Activated naive CD4-positive, alpha-beta T cell (primary cell): ENCODE data around the gene RTN4IP1.
"Not testable (repeated sequence)": the region's sequence is repeated elsewhere in the genome, so short reads cannot be mapped to it uniquely, and the experiment has no call there.

Experiments used
- DNase-seq, 4 experiments: peaks; one replicate each; lab custom pipeline; 2025; lab: John Stamatoyannopoulos, UW

Gene RTN4IP1

DNA sequence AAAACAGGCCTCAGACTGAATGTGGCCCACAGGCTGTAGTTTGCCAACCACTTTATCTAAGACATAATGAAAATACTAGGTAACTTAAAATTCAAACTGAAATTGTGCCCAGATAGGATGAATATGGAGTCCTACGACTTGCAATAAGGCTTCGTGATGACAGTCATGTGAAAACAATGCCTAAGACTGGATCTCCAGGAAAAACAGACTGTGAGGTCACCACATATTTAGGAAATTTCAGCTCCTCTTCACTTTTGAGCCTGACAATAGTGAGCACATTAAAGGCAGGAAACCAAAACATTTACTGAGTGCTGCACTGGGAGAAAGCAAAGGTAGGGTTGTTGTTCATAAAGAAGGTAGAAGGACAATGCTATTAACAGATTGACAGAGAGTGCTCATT lies 50.0 kb downstream of the RTN4IP1 start:
- no peak for DNase-seq

DNA sequence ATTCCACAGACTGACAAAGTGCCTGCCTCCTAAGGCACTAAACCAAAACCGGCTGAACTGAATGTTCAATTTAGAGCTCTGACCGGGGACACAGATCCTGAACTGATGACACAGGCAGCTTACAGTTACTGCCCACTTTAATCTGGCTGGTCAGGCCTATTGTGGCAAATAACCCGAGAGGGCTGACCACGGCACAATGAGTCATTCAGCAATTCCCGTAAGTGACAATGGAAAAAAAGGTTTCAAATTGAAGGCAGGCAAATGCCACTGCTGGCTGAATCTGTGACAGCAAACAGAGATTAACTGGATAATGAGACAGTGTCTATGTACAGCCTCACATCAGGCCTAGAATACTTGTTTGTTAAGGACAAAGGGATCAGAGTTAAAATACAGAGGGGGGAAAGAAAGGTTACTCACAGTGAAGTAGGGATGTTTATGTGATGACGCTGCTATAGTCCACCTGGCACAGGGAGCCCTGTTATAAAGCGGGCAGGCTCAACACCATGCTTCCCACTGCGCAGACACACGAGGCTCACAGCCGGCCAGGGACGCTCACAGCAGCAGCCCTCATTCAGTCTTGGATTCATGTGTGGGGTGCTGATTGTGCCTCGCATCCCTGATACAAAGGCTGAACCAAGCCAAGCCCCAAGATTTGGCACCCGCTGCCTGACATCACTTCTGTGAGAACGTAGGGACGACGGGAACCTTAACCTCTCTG lies 54.4 kb downstream of the RTN4IP1 start:
- DNase-seq, result no peak

DNA sequence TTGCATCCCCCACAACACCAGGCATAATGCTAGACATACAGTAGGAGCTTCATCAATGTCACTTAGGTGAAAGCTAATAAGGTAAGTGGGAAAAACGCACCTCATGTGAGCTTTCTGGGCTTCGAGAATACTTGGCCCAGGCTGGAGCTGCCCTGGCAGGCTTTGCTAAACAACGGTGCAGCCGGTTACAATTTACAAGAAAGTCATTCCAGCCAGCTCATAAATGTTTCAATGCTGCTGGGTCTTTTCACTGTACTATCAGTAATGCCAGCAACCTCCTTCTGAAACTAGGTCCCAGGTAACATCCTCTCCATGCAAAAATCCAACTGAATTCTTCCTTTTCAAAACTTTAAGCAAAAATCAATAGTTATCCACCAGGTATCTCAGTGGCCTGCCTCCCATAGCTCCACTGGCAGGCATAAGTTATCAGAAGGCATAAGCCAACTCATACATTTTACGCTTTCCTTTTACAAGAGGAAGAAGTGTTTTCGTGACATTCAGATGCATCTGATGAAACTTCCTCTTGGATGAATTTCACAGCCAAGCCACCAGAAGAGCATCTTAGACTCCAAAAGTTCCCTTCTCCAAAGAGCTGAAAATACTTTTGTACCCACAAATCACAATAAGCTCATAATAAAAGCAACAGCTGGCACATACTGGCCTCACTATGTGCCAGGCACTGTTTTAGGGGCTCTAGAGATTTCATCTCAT lies 56.3 kb downstream of the RTN4IP1 start:
- DNase-seq, result no peak

DNA sequence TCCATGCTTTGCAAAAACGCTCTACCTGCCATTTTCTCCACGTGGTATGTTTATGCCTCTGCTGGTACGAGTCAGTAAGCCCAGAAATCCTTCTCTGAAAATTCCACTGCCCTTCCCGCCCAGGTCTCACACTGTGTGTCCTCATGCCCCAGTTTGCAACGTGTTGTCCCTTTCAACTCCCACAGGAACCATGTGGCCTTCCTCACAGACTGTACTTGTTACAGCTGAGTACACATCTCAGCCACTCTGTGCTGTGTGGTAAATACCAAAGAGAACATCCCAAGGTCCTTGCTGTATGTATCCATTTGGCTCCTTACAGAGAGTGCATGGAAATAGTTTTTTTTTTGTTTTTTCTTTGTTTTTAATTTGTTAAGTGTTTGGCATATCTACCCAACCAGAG lies 56.9 kb downstream of the RTN4IP1 start:
- no peak for DNase-seq

DNA sequence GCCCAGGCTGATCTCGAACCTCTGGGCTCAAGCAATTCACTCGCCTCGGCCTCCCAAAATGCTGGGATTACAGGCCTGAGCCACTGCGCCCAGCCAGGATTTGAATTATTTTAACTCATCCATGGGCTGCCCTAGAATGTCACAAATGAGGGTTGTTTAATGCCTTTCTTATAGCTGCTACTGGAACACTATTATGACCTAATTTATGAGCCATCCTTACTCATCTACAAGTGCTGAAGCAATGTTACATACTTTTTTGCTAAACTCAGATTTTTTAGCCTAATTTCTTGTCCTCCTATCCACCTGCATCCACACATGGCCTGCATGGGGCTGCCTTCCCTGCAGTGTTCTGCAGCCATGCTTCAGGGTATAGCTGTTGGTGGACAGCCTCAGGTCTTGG lies 59.9 kb downstream of the RTN4IP1 start:
- no peak for DNase-seq

DNA sequence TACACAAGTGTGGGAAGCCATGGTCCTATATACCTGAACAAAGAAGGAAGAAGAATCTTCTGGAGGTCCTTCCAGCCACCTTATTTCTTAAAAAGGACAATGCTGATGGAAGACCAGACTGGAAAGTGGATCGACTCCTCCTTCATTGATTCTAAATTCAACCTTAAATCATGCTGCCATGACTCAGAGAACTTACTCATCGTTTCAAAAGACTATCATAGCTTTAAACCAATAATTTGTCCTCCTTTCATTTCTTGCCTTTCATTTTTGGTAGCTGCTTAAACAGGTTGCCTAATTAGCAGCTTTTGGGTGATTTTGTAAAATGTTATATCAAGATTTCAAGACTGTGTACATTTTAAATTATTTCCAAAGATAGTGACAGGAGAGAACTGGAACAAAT lies 60.8 kb downstream of the RTN4IP1 start:
- no peak for DNase-seq

DNA sequence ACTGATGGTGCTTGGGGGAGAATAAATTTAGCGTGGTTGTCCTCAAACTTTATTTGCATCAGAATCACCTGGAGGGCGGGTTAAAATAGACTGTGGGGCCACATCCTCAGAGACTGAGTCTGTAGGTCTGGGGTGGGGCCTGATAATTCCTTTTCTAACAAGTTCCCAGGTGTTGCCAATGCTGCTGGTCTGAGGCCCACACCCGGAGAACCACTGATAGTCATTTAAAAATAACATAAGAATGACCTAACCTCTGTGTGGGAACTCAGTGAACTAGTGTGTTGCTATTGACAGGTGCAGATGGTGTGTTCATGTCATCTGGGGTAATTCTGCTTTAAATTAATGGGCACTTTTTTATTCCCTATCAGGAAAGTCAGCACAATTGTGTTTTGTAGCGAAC lies 64.8 kb downstream of the RTN4IP1 start:
- no peak for DNase-seq

DNA sequence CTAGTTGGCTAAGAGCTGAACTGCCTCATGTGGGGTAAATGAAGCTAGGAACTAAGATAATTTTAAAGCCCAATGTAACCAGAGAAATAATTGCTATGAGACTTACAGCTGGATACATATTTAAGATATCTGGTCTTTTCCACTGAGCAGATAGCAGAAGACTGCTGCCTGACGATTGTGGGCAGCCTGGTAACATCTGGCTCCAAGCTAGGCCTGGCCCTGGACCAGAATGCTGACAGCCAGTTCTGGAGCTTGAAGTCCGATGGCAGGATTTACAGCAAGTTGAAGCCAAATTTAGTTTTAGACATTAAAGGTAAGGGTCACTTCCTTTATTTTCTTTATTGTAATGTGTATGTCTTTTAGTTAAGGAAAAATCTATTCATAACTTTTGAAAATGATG lies 65.7 kb downstream of the RTN4IP1 start:
- DNase-seq, result no peak

DNA sequence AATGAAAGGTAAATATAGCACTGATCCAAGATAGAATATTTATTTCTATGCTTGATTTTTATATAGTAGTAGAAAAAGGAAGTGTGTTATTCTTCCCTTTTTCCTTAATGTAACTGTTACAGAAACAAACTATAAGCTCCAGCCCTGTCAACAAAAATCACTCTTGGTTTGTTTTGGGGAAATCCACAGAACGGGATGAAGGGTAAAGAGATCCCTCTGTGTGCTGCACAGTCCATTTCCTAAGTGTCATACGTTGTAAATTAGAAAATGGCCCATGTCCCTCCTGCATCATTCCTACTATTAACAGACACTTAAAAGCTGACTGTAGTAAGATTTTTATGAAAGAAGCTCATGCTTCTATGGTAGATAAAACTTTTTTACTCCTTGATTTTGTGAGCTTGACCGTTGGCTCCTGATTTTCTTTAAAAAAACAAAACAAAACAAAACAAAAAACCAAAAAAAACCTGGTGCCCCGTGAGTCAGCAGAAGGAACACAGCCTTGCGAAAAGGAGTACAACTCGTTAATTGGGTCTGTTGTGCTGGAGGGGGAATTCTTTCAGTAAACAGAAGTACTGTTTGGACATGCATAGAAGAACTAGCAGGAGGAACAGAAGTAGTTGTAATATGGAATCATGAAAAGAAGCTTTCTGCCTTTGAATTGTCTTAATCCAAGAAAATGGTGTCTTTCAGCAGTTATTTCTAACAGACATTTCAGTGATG lies 67.5 kb downstream of the RTN4IP1 start:
- no peak for DNase-seq

DNA sequence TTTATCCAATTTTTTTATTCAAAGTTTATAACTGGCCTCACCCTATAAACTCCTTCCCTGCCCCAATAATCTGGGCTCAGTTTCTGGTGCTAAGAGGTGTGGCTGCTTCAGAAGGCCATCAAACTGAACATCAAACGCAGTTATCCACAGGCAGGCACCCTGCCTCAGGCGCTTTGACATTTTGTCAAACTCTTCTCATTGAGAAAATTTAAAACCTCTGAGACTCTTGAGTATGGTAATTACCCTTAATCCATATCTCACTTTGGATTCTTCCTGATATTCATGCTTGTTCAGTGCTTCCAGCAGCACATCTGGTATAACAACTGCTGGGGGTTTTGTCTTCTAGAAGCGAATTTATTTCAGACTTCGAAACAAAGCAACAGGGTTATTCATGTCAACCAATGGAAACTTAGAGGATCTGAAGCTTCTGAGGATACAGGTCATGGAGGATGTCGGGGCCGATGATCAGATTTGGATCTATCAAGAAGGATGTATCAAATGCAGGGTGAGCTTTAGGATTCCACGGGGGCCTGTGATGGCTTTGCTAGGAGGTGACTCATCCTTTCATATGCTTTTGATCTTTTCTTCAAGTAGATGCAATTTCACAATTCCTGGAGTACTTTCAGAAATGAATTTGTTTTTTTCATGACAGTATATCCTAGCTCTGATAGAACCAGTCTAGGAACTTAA lies 68.2 kb downstream of the RTN4IP1 start:
- DNase-seq, result no peak

DNA sequence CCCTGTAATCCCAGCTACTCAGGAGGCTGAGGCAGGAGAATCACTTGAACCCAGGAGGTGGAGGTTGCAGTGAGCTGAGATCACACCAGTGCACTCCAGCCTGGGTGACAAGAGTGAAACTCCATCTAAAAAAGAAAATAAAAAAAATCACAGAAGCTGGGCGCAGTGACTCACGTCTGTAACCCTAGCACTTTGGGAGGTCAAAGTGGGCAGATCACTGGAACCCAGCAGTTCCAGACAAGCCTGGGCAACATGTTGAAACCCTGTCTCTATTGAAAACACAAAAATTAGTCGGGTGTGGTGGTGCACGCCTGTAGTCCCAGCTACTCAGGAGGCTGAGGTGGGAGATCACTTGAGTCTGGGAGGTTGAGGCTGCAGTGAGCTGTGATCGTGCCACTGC lies 69.6 kb downstream of the RTN4IP1 start:
- not testable (repeated sequence) for DNase-seq

DNA sequence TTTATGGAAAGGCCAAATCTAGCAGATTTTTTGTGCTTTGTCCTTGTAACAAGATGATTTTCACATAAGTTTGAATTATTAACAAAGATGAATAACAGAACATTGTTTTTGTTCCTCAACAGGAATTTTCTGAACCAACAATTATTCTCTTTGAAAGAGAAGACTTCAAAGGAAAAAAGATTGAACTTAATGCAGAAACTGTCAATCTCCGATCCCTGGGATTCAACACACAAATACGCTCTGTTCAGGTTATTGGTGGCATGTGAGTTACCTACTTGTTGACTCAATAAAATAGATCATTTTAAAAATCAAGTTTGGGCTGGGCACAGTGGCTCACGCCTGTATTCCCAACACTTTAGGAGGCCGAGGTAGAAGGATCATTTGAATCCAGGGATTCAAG lies 70.9 kb downstream of the RTN4IP1 start:
- DNase-seq, result no peak

DNA sequence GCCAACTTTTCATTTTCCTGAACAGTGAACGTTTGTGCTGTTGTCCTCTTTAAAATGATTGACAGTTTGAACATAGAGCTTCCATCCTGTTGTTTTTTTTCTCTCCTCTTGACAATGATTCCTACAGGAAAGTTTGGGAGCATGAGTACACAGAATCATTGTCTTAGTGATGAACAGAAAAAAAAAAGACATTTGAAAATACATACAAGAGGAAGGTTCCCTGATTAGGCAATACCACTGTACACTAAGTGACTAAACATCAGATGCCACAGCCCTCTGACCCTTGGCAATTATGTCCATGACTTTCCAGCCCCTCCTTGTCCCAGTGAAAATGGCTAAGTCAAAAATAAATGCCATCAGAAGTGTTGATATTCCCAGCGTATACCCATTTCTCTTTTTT lies 71.5 kb downstream of the RTN4IP1 start:
- DNase-seq, result no peak

DNA sequence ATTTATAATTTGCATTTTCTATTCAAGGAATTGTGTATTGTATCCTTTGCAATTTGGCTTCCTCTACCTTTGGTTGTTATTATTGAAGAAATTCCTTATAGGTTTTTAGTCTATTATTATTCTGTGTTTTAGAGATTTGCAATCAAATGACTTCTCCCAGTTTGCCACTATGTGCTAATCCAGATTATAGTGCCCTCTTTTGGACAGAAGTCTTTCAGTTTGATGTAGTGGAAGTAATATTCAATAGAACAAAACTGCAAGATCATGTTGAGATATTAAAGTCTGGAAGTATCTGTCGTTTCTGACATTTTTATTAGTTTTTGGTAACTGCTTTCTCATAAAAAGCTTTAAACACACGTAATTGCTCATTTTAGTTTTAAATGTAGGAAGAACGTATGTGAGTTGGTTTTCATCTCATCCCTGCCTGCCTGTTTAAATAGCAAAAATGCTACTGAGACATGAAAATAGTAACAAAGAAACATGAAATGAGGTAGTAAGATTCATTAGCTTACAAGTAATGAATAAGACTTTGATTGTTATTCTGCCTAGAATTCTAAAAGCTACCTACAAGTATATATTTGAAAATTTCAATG lies 72.8 kb downstream of the RTN4IP1 start:
- no peak for DNase-seq

DNA sequence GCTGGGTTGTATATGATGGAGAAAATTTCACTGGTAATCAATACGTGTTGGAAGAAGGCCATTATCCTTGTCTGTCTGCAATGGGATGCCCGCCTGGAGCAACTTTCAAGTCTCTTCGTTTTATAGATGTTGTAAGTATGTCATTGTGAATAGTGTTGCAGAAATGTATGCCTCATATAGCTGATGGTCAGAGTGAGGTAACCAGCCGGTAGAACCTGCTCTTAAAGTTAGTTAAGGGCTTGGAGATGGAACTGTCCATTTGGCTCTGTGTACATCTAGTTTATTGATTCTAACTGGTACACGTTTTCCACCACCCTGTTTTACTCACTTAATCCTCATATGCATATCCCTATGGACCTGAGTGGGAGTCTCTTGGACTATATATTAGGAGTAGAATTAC lies 73.5 kb downstream of the RTN4IP1 start:
- no peak for DNase-seq

DNA sequence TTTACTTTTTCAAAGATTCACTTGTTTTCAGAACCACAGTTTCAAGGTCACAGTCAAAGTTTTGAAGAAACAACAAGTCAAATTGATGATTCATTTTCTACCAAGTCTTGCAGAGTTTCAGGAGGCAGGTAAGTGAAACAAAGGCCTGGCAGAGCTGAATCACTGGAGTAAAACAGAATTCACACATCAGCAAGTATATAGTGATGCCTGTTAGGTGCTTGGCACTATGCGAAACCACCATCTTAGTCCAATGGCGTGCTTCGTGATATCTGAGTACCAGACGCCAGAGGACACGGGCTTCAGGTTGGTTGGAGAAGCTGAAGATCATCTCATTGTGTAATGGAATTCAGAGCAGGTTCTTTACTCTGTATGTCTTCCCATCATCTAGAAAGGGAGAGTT lies 75.9 kb downstream of the RTN4IP1 start:
- no peak for DNase-seq

DNA sequence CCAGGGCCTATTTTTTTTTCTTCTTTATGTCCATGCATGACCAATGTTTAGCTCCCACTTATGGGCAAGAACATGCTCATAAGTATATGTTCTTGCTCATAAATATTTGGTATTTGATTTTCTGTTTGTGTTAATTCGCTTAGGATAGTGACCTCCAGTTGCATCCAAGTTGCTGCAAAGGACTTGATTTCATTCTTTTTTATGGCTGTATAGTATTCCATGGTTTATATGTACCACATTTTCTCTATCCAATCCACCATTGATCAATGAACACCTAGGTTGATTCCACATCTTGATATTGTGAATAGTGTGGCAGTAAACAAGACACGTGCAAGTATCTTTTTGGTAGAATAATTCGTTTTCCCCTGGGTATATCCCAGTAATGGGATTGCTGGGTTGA lies 78.1 kb downstream of the RTN4IP1 start:
- DNase-seq, result no peak

DNA sequence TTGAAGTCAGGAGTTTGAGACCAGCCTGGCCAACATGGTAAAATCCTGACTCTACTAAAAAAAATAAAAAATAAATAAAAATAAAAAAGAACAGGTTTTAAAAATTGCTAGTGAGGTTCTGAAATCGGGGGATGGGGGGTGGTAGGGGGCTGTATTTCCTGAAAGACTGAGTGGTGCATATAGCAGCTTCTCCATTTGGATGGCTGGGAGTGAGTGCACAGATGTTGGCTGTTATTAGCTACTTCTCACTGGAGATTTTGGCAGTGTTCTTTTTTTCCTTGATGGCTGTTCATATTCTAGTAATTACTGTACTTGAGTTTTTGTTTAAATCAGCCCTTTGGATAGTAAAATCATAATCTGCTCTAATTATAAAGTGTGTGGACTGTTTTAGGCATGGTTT lies 79.8 kb downstream of the RTN4IP1 start:
- no peak for DNase-seq

DNA sequence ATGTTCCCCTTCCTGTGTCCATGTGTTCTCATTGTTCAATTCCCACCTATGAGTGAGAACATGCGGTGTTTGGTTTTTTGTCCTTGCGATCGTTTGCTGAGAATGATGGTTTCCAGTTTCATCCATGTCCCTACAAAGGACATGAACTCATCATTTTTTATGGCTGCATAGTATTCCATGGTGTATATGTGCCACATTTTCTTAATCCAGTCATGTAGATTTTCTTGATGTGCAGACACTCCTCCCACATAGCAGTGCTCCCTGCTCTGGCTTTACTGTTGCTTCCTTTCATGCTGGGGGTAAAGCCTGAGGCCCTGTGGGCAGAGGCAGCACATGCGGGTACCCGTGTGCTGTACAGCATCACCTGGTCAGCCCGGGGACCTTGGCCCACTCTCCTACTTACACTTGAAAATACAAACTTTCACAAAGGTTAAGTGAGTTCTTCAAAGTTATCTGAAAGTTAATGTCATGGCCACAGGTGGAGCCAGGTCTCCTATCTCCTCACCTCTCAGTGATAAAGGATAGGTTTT lies 80.3 kb downstream of the RTN4IP1 start:
- DNase-seq, result not testable (repeated sequence)

DNA sequence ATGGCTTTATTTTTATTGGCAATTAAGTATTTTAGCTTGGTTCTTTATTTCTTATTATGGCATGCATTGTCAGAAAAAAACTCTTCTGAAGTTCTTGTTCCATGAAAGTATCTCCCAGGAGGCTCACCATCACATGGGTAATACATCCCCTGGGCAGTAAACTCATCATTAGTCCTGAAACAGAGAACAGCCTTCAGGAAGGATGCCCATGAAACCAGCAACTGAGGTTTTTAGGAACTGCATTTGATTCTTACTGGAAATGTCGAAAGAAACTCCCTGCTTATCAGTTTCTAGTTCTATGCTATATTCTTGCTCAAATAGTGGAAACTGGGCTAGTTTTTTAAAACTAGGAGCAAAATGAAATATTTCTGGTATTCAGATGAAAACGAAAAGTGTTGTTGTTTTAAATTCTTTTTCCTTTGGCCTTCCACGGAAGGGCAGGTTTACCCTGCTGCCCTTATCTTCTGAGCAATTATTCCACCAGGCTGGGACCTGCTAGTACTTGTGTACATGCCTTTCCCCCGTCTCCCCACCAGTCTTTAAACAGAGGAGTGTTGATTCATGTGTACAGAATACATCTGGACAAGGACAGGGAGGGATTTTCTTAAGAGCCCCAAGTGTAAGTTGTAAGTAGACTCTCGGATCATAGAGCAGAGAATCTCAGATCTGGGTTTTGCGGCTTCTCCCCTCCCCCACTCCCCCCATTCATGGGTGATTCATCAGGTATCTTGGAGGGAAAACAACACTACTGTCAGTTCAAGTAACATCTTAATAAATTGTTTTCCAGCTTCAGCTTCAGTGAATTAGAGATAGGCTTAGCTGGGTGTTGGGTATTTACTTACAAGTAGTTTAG lies 81.5 kb downstream of the RTN4IP1 start:
- DNase-seq, result peak in 1 of 4 experiments; percentile 12
